Retinal pigment epithelial cell (primary cell): ENCODE data around the gene CES1.
"Not testable (repeated sequence)": the region's sequence is repeated elsewhere in the genome, so short reads cannot be mapped to it uniquely, and the experiment has no call there.

Source experiments
- DNase-seq: peaks from one replicate; pipeline ENCODE4 v3.0.0-alpha.2; 2010; ENCODE audit warnings: low read depth
- H3K4me3 ChIP-seq: 2 replicates; pipeline ENCODE4 v1.5.1; 2011; ENCODE audit warnings: mild to moderate bottlenecking, low read length, control low read depth, moderate library complexity
- CTCF ChIP-seq: conservative IDR thresholded peaks from 2 replicates; pipeline ENCODE4 v1.5.1; 2011; ENCODE audit warnings: low read depth, low read length, control low read depth, inconsistent platforms

Gene CES1

GRCh38 chr16:55779402-55780094, 53.3 kb downstream of the CES1 start:
- H3K4me3 ChIP-seq, result no peak overlapping the region
- TF ChIP-seq CTCF, result no peak
- no peak for DNase-seq

- H3K4me3 ChIP-seq, result no peak overlapping the region
- no peak for DNase-seq
- TF ChIP-seq CTCF, result no peak
These were observed 54.1 kb downstream of the CES1 start for GRCh38 chr16:55778757-55779156.

GRCh38 chr16:55775857-55776256, 57.0 kb downstream of the CES1 start:
- DNase-seq, result no peak
- no peak overlapping the region for H3K4me3 ChIP-seq
- no peak for TF ChIP-seq CTCF

- no peak overlapping the region for H3K4me3 ChIP-seq
- TF ChIP-seq CTCF, result no peak
- no peak for DNase-seq
These were observed 58.9 kb downstream of the CES1 start for GRCh38 chr16:55773859-55774549.

GRCh38 chr16:55765161-55765560, 67.7 kb downstream of the CES1 start:
- TF ChIP-seq CTCF, result no peak
- DNase-seq, result no peak

GRCh38 chr16:55760310-55761001, 72.4 kb downstream of the CES1 start:
- no peak for TF ChIP-seq CTCF
- no peak for DNase-seq
- no peak overlapping the region for H3K4me3 ChIP-seq

More at GRCh38 chr16:55765161-55765560, 67.7 kb downstream of the CES1 start:
- H3K4me3 ChIP-seq, result no peak overlapping the region

- H3K4me3 ChIP-seq, DNase-seq: not testable (repeated sequence)
These were observed 73.0 kb downstream of the CES1 start for GRCh38 chr16:55759965-55760309.

- not testable (repeated sequence) for H3K4me3 ChIP-seq, DNase-seq
These were observed 75.0 kb downstream of the CES1 start for GRCh38 chr16:55757595-55758527.
